HG03045 (cell line): ENCODE data around the gene GNB1.
A peak's percentile ranks its signal among the peaks of the same experiment; 100 is the strongest.

Source experiments
- ATAC-seq: cut with Tn5 transposase; IDR thresholded peaks from one replicate; pipeline ENCODE4 v1.9.1; 2021; ENCODE audit warnings: mild to moderate bottlenecking, moderate library complexity; ENCODE audit not compliant: unreplicated experiment

The GNB1 gene

GRCh38 chr1:1786836-1787605, 103.9 kb downstream of the GNB1 start:
- no peak for ATAC-seq

- no peak for ATAC-seq
Measured at GRCh38 chr1:1785666-1786065, 105.2 kb downstream of the GNB1 start.

- ATAC-seq: no peak
Measured at GRCh38 chr1:1784933-1785332, 106.0 kb downstream of the GNB1 start.

GRCh38 chr1:1783320-1783719, 107.6 kb downstream of the GNB1 start:
- no peak for ATAC-seq

- no peak for ATAC-seq
Measured at GRCh38 chr1:1782399-1783221, 108.3 kb downstream of the GNB1 start.

GRCh38 chr1:1781526-1781903, 109.4 kb downstream of the GNB1 start:
- ATAC-seq: no peak

- ATAC-seq: no peak
Measured at GRCh38 chr1:1780598-1781525, 110.0 kb downstream of the GNB1 start.

GRCh38 chr1:1779691-1780597, 110.9 kb downstream of the GNB1 start:
- ATAC-seq: peak; percentile 25

GRCh38 chr1:1779320-1779675, 111.6 kb downstream of the GNB1 start:
- no peak for ATAC-seq

GRCh38 chr1:1778663-1779319, 112.1 kb downstream of the GNB1 start:
- ATAC-seq: peak; percentile 65

GRCh38 chr1:1777950-1778662, 112.8 kb downstream of the GNB1 start, which contains the start of gene NADK:
NADK (minus strand) TSS chr1:1778470; CDS start chr1:1765406, 13,064 bp downstream.
- peak; percentile 41 for ATAC-seq

- ATAC-seq: no peak
Measured at GRCh38 chr1:1777583-1777899, 113.3 kb downstream of the GNB1 start.

- no peak for ATAC-seq
Measured at GRCh38 chr1:1776672-1777582, 114.0 kb downstream of the GNB1 start.

GRCh38 chr1:1775327-1776226, 115.3 kb downstream of the GNB1 start:
- ATAC-seq: no peak

GRCh38 chr1:1773874-1774273, 117.0 kb downstream of the GNB1 start:
- ATAC-seq: no peak

- ATAC-seq: no peak
Measured at GRCh38 chr1:1771096-1771495, 119.8 kb downstream of the GNB1 start.

GRCh38 chr1:1770102-1770501, 120.8 kb downstream of the GNB1 start:
- no peak for ATAC-seq
